ENCODE data around the gene PSME2.
A peak's percentile ranks its signal among the peaks of the same experiment; 100 is the strongest.
"Not testable (repeated sequence)": the region's sequence is repeated elsewhere in the genome, so short reads cannot be mapped to it uniquely, and the experiment has no call there.

The PSME2 gene

GRCh38 chr14:24114532-24115421 lies 31.6 kb downstream of the PSME2 start, which contains the start of the genes DCAF11 and NRL:
Gene DCAF11, plus strand, starts transcription at chr14:24114777. Its CDS starts 818 bp downstream, at chr14:24115595.
Gene NRL, minus strand, starts transcription at chr14:24114949. Its CDS starts 32,101 bp downstream, at chr14:24082848.
- DNase-seq (ENCODE audit: low read depth) = peak; percentile 94

- peak; percentile 55 for DNase-seq (ENCODE audit: low read depth)
Observed at GRCh38 chr14:24113801-24114531, 32.4 kb downstream of the PSME2 start.

GRCh38 chr14:24113379-24113800 lies 33.0 kb downstream of the PSME2 start:
- no peak for DNase-seq (ENCODE audit: low read depth)

GRCh38 chr14:24110523-24110922 lies 35.9 kb downstream of the PSME2 start:
- no peak for DNase-seq (ENCODE audit: low read depth)

GRCh38 chr14:24110060-24110459 lies 36.4 kb downstream of the PSME2 start:
- DNase-seq (ENCODE audit: low read depth) = no peak

- no peak for DNase-seq (ENCODE audit: low read depth)
Observed at GRCh38 chr14:24108336-24108874, 38.0 kb downstream of the PSME2 start.

- no peak for DNase-seq (ENCODE audit: low read depth)
Observed at GRCh38 chr14:24106672-24107271, 39.6 kb downstream of the PSME2 start.

GRCh38 chr14:24105609-24106239 lies 40.7 kb downstream of the PSME2 start:
- DNase-seq (ENCODE audit: low read depth) = not testable (repeated sequence)

- no peak for DNase-seq (ENCODE audit: low read depth)
Observed at GRCh38 chr14:24103451-24103850, 43.0 kb downstream of the PSME2 start.

GRCh38 chr14:24102357-24103048 lies 43.9 kb downstream of the PSME2 start:
- DNase-seq (ENCODE audit: low read depth) = no peak

GRCh38 chr14:24100982-24101494 lies 45.4 kb downstream of the PSME2 start:
- no peak for DNase-seq (ENCODE audit: low read depth)

- no peak for DNase-seq (ENCODE audit: low read depth)
Observed at GRCh38 chr14:24100197-24100981, 46.0 kb downstream of the PSME2 start.

GRCh38 chr14:24098927-24099813 lies 47.2 kb downstream of the PSME2 start:
- no peak for DNase-seq (ENCODE audit: low read depth)

GRCh38 chr14:24098229-24098926 lies 48.0 kb downstream of the PSME2 start:
- no peak for DNase-seq (ENCODE audit: low read depth)

GRCh38 chr14:24096545-24097181 lies 49.7 kb downstream of the PSME2 start:
- no peak for DNase-seq (ENCODE audit: low read depth)

GRCh38 chr14:24095271-24096068 lies 50.9 kb downstream of the PSME2 start:
- peak; percentile 30 for DNase-seq (ENCODE audit: low read depth)

- no peak for DNase-seq (ENCODE audit: low read depth)
Observed at GRCh38 chr14:24094841-24095270, 51.6 kb downstream of the PSME2 start.

All from stimulated activated CD8-positive, alpha-beta memory T cell treated with anti-CD3 and anti-CD28 coated beads, Interleukin-7, amount 100 ng/mL, for 24 hours (primary cell).